ES-I3 (cell line): ENCODE results near the gene CIITA.

Experiments
- H3K36me3 ChIP-seq: 2 replicates; pipeline ENCODE4 v1.6.1; 2013; ENCODE audit warnings: mild to moderate bottlenecking, low read length, control low read depth, moderate library complexity; ENCODE audit not compliant: insufficient read depth
- H3K4me1 ChIP-seq: 2 replicates; pipeline ENCODE4 v1.6.1; 2013; ENCODE audit warnings: mild to moderate bottlenecking, control low read depth, low read length; ENCODE audit not compliant: insufficient read depth
- H3K9ac ChIP-seq: 2 replicates; pipeline ENCODE4 v1.6.1; 2013; ENCODE audit warnings: low read depth, mild to moderate bottlenecking, low read length, moderate library complexity
- H3K9me3 ChIP-seq: 2 replicates; pipeline ENCODE4 v1.6.1; 2013; ENCODE audit warnings: mild to moderate bottlenecking, low read length, moderate library complexity; ENCODE audit not compliant: control insufficient read depth, insufficient read depth

The CIITA gene

DNA sequence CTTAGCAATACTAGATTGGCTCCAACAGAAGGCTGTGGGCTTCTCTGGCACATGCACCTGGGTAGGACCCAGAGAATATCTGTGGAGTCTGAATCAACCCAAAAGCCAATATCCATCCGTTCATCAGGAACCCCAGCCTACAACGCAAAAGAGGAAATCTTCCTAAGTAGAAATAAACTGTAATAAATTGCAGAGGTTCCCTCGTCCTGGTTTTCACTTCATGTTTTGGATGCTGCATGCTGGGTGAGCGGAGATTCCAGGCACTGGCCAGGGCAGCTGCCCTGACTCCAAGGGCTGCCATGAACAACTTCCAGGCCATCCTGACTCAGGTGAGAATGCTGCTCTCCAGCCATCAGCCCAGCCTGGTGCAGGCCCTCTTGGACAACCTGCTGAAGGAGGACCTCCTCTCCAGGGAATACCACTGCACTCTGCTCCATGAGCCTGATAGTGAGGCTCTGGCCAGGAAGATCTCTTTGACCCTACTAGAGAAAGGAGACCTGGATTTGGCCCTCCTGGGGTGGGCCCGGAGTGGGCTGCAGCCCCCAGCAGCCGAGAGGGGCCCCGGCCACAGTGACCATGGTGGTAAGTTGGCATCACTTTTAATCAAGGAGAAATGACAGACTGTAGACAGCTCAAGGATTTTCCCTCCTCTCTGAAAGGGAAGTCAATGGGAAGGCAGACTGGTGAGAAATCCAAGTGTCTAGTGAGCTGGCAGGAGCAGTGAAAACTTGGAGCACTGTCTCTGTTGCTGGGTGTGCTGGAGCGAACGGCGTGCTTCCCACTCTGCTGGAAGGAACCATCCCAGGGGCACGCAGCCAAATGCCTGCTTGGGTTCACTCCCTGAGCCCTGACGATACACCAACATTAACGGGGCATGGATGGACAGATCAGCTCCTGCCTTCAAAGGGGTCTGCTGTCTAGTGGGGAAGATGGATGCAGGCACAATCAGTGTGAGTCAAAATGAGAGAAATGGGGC, 10.7 kb upstream of the CIITA start:
- Histone ChIP-seq H3K36me3 (no peaks in the 10 kb centered on the region), H3K9me3 (no peaks in the 10 kb centered on the region), H3K4me1 (peaks cover 5% of the 10 kb centered on the region; the same call in 1 of the 2 replicates), H3K9ac (no peak overlapping the region)

DNA sequence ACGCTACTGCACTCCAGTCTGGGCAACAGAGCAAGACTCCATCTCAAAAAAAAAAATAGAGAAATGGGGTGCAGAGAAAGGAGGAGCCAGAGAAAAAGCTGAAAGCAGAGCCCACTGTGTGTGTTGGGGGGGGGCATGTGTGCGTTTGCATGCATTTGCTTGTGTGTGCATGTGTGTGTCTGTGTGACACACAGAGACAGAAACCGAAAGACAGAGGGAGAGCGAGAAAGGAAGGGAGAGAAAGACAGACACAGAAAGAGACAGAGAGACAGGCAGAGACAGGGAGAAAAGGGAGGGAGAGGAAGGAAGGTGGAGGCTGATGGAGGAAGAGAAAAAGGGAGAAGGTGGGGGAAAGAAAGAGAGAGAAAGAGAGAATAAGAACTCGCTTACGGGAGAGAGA, 9.8 kb upstream of the CIITA start:
- H3K9ac ChIP-seq: no peak overlapping the region
- H3K4me1 ChIP-seq: peaks cover 9% of the 10 kb centered on the region
- H3K9me3 ChIP-seq: no peaks in the 10 kb centered on the region
- H3K36me3 ChIP-seq: no peaks in the 10 kb centered on the region

DNA sequence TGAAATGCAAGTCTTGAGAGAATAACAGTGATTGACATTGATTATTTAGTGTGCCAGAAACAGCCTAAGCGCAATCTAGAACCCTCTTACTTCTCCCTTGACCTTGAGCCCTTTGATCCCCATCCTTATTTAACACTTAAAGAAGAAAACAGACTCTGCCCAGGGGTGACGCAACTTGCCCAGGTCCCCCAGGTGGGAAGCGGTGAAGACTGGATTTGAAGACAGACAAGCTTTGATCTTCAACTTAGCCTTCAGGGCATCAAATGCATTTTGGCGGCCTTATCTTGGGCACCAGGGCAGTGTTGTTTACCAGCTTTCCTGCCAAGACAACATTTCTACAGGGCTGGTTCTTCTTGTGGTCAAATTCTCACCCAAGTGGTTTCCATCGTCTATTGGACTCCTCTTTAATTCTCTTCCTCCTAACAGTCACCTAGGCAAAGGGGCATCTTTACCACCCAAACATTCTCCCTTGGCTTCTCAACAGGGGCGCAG, 8.9 kb upstream of the CIITA start:
- H3K36me3 ChIP-seq: no peaks in the 10 kb centered on the region
- peaks cover 9% of the 10 kb centered on the region for H3K4me1 ChIP-seq
- H3K9me3 ChIP-seq: no peaks in the 10 kb centered on the region
- H3K9ac ChIP-seq: no peak overlapping the region

DNA sequence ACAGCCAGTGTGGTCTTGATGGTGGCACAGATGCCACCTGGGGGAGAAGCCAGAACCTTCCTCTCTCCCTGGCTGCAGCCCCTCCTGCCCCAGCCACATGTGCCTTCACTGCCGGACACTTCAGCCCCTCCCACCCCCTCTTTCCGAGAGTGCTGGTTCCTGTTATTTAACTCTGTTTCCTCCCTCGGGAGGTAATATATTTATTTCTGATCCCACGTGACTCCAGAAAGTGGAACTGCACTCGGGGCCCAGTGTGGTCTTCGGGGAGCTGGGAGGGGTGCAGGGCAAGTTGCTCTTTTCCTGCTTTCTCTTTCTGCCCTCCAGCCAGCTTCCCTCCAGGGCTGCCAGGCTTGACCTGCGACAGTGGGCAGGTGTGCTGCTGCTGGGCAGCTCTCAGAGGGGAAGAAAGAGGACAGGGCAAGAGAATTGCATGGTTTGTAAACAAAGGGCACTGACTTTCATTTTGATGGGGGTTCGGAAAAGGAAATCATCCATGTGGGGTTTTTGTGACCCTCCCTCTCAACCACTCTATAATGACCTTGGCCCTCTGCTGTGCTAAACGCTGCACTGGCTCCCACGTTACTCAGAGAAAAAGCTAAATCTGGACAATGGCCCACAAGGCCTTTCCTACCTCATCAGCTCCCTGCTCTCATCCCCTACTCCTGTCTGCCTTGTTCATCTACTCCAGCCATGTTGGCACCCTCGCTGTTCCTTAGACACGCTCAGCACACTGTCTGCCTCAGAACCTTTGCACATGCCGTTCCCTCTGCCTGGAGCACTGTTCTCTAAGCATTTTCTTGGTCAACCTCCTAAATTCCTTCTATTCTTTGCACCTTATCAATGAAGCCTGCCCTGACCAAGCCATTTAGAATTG, 8.2 kb upstream of the CIITA start:
- peaks cover 9% of the 10 kb centered on the region for H3K4me1 ChIP-seq
- H3K9me3 ChIP-seq: no peaks in the 10 kb centered on the region
- H3K36me3 ChIP-seq: no peaks in the 10 kb centered on the region
- H3K9ac ChIP-seq: no peak overlapping the region

DNA sequence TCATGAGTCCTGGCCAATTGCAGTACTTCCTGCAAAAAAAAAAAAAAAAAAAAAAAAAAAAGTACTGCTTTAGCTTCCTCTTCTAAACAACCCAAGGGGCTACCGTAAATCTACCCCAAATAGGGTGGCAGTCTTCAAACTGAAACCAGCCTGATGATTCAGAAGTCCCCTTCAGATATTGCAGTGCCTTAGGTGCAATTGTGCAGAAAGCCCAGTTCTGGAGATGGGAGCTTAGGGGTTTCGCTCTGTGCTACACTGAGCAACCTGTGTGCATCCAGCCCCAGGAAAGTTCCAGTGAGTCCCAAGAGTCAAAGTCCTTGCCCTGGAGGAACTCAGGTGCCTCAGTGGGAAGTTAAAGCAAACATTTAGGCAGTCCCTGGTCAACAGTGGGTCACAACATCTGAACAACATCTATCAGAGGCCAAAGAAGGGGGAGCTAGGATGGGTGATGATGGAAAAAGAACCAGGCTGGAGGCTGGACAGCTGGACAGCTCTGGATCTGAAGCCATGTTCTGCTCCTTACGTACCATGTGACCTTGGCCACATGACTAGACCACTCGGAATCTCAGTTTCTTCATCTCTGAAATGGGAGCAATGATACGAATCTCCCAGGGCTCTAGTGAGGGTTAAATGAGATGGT, 6.7 kb upstream of the CIITA start:
- H3K36me3 ChIP-seq: no peaks in the 10 kb centered on the region
- H3K4me1 ChIP-seq: peaks cover 9% of the 10 kb centered on the region
- H3K9me3 ChIP-seq: no peaks in the 10 kb centered on the region
- H3K9ac ChIP-seq: no peak overlapping the region

DNA sequence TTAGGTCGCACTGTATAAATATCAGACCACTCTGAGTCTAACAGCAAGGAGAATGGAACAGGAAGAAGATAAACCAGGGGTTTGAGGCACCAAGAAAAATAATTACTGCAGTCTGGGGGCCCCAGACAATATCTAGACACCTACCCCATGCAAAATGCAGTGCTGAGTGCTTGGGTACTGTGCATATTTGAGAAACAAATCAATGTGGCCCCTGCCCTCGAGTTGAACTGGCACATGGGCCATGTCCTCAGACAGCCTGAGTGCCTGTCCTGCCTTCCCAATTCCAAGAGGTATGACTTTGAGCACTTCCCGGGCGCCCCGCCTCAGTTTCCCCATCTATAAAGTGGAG, 6.2 kb upstream of the CIITA start:
- Histone ChIP-seq H3K36me3 (no peaks in the 10 kb centered on the region), H3K9me3 (no peaks in the 10 kb centered on the region), H3K9ac (no peak overlapping the region), H3K4me1 (peaks cover 9% of the 10 kb centered on the region)

DNA sequence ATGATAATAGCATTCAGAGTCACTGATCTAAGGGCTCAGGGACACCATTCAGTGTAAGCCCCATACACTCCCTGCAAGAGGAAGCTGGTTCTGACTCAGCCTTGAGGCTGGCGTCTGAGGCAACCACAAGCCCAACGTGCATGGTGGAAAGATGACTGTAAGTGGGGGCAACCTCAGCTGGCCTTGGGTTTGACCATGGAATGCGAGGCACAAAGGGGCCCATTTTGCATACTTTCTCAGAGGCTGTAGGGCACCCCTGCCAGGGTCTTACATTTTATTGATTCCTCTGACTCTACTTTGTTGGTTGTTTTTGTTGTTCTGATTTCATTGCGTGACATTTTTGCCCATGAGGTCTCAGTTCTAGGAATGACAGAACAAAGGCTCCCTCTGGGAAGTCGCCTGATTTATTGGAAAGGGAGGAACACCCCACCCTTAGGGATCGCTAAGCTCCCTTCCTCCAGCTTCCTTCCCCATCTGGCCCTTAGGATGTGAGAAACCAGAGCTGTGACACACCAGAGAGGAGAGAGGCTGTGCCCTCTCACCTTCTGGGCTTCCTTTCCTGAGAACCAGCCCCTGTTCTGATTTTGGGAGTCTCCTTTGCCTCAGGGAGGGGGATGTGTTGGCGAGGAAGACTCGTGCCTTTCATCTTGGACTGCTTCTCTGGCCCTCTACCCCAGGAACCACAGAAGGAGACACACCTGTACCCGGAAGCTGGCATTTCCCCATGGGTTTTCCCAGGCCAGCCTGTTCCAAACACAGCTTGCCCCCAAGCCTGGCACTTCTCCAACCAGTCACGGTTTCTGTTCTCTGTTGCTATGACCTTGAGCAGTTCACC, 5.6 kb upstream of the CIITA start:
- Histone ChIP-seq H3K4me1 (peaks cover 9% of the 10 kb centered on the region), H3K9me3 (no peaks in the 10 kb centered on the region), H3K36me3 (no peaks in the 10 kb centered on the region), H3K9ac (no peak overlapping the region)

DNA sequence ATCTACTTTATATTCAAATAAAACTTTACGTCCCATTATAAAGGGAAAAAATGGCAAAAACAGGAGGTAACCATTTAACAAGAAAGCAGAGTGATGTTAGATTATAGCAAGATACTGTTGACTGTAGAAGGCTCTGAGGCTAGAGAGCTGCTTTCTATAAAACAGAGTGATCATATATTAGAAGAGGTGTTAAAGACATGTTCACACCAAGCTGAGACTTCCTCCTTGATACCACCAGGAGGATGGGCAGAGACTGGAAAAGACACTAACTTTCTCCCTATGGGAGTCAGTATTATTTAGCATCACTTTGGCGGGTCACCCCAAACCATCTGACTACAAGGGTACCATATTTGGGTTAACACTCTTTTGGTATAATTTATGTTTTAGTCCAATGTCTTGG, 687 bp upstream of the CIITA start:
- no peaks in the 10 kb centered on the region for H3K9me3 ChIP-seq

DNA sequence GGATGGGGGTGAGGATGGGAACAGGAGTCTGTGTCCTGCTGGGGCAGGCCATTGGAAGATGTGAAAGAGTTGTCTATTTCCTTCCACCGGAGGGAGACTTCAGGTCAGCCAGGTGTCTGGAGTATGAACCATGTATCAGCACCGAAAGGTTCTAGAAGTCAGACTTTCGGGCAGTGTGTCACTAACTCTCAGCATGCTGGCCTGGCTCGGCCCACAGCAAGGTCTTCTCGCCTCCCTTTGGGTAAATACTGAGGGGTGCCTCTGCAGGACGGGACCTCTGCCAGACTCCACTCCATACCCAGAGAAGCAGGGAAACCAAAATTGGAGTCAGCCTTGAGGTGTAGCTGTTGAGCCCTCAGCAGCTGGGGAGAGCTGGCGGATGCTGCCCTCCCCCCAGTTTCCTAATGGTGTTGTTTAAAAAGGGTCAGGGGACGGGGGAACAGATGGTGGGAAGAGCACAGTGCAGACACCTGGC, 507 bp downstream of the CIITA start:
- H3K9ac ChIP-seq: no peak overlapping the region
- H3K9me3 ChIP-seq: no peaks in the 10 kb centered on the region
- peaks cover 7% of the 10 kb centered on the region; the same call in 1 of the 2 replicates for H3K4me1 ChIP-seq
- no peaks in the 10 kb centered on the region for H3K36me3 ChIP-seq

More for the DNA sequence above, 687 bp upstream of the CIITA start:
- peaks cover 11% of the 10 kb centered on the region for H3K4me1 ChIP-seq
- H3K36me3 ChIP-seq: no peaks in the 10 kb centered on the region
- no peak overlapping the region for H3K9ac ChIP-seq

DNA sequence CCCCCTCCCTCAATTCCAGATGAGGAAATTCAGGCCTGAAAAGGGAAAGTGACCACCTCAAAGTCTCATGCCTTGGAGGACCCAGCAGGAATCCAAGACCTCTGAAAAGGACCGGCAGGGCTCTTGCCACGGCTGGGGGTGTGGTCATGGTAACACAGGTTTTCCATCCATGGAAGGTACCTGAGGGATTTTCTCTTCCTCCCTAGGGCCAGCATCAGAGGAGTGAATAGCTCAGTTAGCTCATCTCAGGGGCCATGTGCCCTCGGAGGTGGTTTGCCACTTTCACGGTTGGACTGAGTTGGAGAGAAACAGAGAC, 1.3 kb downstream of the CIITA start:
- Histone ChIP-seq H3K9ac (peak overlapping the region; percentile 35; the same call in 1 of the 2 replicates), H3K9me3 (no peaks in the 10 kb centered on the region), H3K36me3 (no peaks in the 10 kb centered on the region), H3K4me1 (peaks cover 7% of the 10 kb centered on the region; the same call in 1 of the 2 replicates)

DNA sequence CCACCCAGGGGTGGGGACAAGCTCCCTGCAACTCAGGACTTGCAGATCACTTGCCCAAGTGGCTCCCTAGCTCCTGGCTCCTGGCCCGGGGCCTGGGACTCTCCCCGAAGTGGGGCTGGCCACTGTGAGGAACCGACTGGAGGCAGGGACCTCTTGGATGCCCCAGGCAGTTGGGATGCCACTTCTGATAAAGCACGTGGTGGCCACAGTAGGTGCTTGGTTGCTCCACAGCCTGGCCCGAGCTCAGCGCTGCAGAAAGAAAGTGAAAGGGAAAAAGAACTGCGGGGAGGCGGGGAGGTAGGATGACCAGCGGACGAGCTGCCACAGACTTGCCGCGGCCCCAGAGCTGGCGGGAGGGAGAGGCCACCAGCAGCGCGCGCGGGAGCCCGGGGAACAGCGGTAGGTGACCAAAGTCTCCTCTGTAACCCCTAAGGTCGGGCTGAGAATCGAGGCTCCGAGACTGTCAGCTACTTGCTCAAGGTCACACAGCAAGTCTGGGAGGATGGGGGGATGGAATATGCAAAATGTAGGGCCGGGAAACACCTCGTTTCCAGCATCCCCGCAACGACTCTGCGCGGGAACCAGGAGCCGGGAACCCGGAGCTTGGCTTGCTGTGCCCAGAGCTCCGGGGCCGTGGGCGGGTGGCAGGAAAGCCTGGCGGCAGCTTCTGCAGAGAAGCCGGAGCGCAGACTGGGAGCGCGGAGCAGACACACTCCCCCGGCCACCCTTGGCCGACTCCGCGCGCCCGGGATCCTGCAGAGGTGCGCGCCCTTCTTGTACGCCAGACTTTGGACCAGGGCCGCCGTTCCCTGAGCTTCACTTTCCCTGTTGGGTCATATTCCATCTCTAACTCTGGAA, 1.9 kb downstream of the CIITA start:
- no peaks in the 10 kb centered on the region for H3K36me3 ChIP-seq

DNA sequence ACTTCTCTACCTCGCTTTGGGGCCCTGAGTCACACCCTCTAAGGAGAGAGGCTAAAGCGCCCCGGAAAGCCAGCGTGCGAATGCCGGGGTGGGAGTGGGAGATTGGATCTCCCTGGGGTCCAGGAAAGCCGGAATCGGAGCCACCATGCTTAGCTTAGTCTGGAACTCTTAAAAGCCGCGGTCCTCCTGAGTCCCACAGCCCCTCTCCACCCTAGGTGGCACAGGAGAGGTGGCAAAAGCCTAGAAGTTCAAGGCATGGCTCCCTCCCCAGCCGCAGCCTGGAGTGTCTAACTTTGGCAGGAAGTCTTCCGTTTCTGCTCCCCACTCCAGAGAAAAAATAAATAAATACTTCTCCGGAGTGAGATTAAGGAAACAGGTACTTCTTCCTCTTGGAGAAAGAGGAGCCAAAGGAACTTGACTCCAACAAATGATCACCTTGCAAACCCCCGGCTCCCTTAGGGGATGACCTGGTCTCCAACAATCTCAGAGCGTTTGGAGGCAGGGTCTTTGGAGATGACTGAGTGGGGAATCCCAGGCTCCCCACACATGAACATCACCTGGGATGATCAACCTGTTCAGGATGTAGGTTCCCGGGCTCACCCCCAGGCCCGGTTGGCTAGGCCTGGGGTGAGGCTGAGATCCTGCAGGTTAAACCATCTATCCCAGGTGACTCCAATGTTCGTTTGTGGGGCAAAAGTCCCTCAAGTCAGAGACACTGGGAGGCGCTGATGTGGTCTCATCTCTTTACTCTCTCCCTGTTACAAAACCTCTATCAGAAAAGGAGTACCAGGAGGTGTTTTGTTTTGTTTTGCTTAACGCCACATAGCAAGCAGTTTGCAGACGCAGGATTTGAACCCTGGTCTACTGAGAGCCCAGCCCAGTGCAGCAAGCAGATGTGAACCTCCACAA, 2.9 kb downstream of the CIITA start:
- Histone ChIP-seq H3K36me3 (no peaks in the 10 kb centered on the region), H3K4me1 (peaks cover 7% of the 10 kb centered on the region; the same call in 1 of the 2 replicates), H3K9ac (peak overlapping the region; percentile 35; the same call in 1 of the 2 replicates), H3K9me3 (no peaks in the 10 kb centered on the region)

More for the DNA sequence above, 1.9 kb downstream of the CIITA start:
- Histone ChIP-seq H3K9ac (peak overlapping the region; percentile 35; the same call in 1 of the 2 replicates), H3K4me1 (peaks cover 7% of the 10 kb centered on the region; the same call in 1 of the 2 replicates), H3K9me3 (no peaks in the 10 kb centered on the region)
